CD14-positive monocyte (primary cell): ENCODE data around the gene WASF2. TPM values are rescaled to one million over a fixed set of nuclear protein-coding genes. Genes with fewer than 3 reads are reported as not detected.

Source experiments
- DNase-seq, 3 donors: peaks; one replicate each; pipeline ENCODE4 v3.0.0-alpha.2; 2011 to 2022
- H2AFZ ChIP-seq: 2 replicates; pipeline ENCODE4 v1.6.0; 2012; ENCODE audit warnings: mild to moderate bottlenecking, low read depth, low read length, inconsistent platforms; ENCODE audit not compliant: insufficient read depth, poor library complexity, severe bottlenecking
- H3K27ac ChIP-seq, 2 donors: 1 replicate in 1 of 2; 2 replicates in 1 of 2; pipeline ENCODE4 v1.5.1; 2012 to 2013; ENCODE audit warnings: low read length in 2 of 2, control low read depth in 1 of 2, inconsistent platforms in 1 of 2, low read depth in 1 of 2, mild to moderate bottlenecking in 1 of 2
- H3K27me3 ChIP-seq, 2 donors: one replicate each; pipeline versions ENCODE4 v1.6.0 to v1.6.1; 2011 to 2013; ENCODE audit warnings: low read length in 2 of 2; ENCODE audit not compliant: control insufficient read depth in 2 of 2, insufficient read depth in 2 of 2
- H3K36me3 ChIP-seq, 2 donors: replicated peaks in 1 of 2; 1 replicate in 1 of 2; 2 replicates in 1 of 2; pipeline versions ENCODE4 v1.5.1 to v1.6.1; 2012 to 2013; ENCODE audit warnings: low read length in 2 of 2, control low read depth in 1 of 2, inconsistent platforms in 1 of 2, mild to moderate bottlenecking in 1 of 2; ENCODE audit not compliant: insufficient read depth in 2 of 2, control insufficient read depth in 1 of 2
- H3K4me1 ChIP-seq, 2 donors: 1 replicate in 1 of 2; 2 replicates in 1 of 2; pipeline versions ENCODE4 v1.5.1 to v1.6.1; 2012 to 2013; ENCODE audit warnings: low read length in 2 of 2, control low read depth in 1 of 2, inconsistent platforms in 1 of 2, mild to moderate bottlenecking in 1 of 2, moderate library complexity in 1 of 2; ENCODE audit not compliant: insufficient read depth in 2 of 2, control insufficient read depth in 1 of 2
- H3K4me2 ChIP-seq: replicated peaks from 2 replicates; pipeline ENCODE3; 2012; ENCODE audit warnings: low read length, moderate library complexity, mild to moderate bottlenecking; ENCODE audit not compliant: poor library complexity, severe bottlenecking; ENCODE audit errors: extremely low read depth
- H3K4me3 ChIP-seq, 3 experiments: fragments of 200-600 bp in 1 of 3; sonication (generic) in 1 of 3; replicated peaks in 1 of 3; 1 replicate in 2 of 3; 2 replicates in 1 of 3; pipeline ENCODE4 v1.5.1; 2011 to 2013; ENCODE audit warnings: low read length in 3 of 3, mild to moderate bottlenecking in 3 of 3, control low read depth in 2 of 3, low read depth in 2 of 3, inconsistent platforms in 1 of 3, moderate library complexity in 1 of 3
- H3K79me2 ChIP-seq: 2 replicates; pipeline ENCODE4 v1.6.0; 2012; ENCODE audit warnings: mild to moderate bottlenecking, control low read depth, inconsistent platforms, low read length, moderate library complexity; ENCODE audit not compliant: insufficient read depth
- H3K9ac ChIP-seq: 2 replicates; pipeline ENCODE4 v1.6.0; 2017; ENCODE audit warnings: low read length, mild to moderate bottlenecking; ENCODE audit not compliant: insufficient read depth, poor library complexity, severe bottlenecking
- H3K9me3 ChIP-seq, 2 donors: replicated peaks in 1 of 2; 1 replicate in 1 of 2; 2 replicates in 1 of 2; pipeline versions ENCODE4 v1.5.1 to v1.6.1; 2012 to 2013; ENCODE audit warnings: low read length in 2 of 2, control low read depth in 1 of 2; ENCODE audit not compliant: control insufficient read depth in 1 of 2, insufficient read depth in 1 of 2
- H4K20me1 ChIP-seq: 2 replicates; pipeline ENCODE4 v1.6.0; 2012; ENCODE audit warnings: mild to moderate bottlenecking, low read length, control low read depth, moderate library complexity; ENCODE audit not compliant: insufficient read depth
- H3K27ac Mint-ChIP-seq, 7 donors: one replicate each; pipeline ENCODE4 v1.8.0; 2020; ENCODE audit warnings: mild to moderate bottlenecking in 7 of 7, mixed read lengths in 7 of 7, moderate library complexity in 6 of 7, inconsistent platforms in 2 of 7
- H3K27me3 Mint-ChIP-seq, 3 donors: one replicate each; pipeline ENCODE4 v1.8.0; 2021 to 2022; ENCODE audit warnings: low read depth in 3 of 3, mild to moderate bottlenecking in 3 of 3, mixed read lengths in 3 of 3, moderate library complexity in 3 of 3, inconsistent platforms in 1 of 3
- H3K36me3 Mint-ChIP-seq, 2 donors: one replicate each; pipeline ENCODE4 v1.8.0; 2020; ENCODE audit warnings: mixed read lengths in 2 of 2, inconsistent platforms in 1 of 2, mild to moderate bottlenecking in 1 of 2
- H3K4me1 Mint-ChIP-seq: one replicate; pipeline ENCODE4 v1.8.0; 2020; ENCODE audit warnings: mild to moderate bottlenecking, mixed read lengths
- H3K4me3 Mint-ChIP-seq, 2 donors: one replicate each; pipeline ENCODE4 v1.8.0; 2020; ENCODE audit warnings: mild to moderate bottlenecking in 2 of 2, mixed read lengths in 2 of 2, moderate library complexity in 1 of 2
- H3K9me3 Mint-ChIP-seq, 7 donors: one replicate each; pipeline ENCODE4 v1.8.0; 2020 to 2022; ENCODE audit warnings: mixed read lengths in 7 of 7, mild to moderate bottlenecking in 6 of 7, moderate library complexity in 6 of 7, inconsistent platforms in 2 of 7
- CTCF ChIP-seq: fragments of 200-600 bp; IDR thresholded peaks from one replicate; pipeline ENCODE4 v1.8.0; 2022; ENCODE audit warnings: antibody characterized with exemption, mild to moderate bottlenecking
- WGBS: methylation state at CpG from one replicate; pipeline ENCODE4 v1.1.5; 2013; ENCODE audit warnings: missing lambda C conversion rate; ENCODE audit not compliant: insufficient coverage; 5-methylcytosine and 5-hydroxymethylcytosine counted together
- intact Hi-C, 2 donors: fragments of 100-400 bp; cut with micrococcal nuclease; formaldehyde crosslinking; loops; one replicate each; pipeline versions ENCODE4 v1.15.0 to v1.15.1; 2023
- polyA plus RNA-seq, 3 donors: library from polyadenylated mRNA; depleted of rRNA in 1 of 3; unstranded in 2 of 3; stranded (reverse) in 1 of 3; fragments of 300-500 nt in 2 of 3; fragments of >200 nt in 1 of 3; fragmentation: Illumina TruSeq in 2 of 3; gene quantifications; 1 replicate in 2 of 3; 2 replicates in 1 of 3; pipeline ENCODE4 v1.2.3, GENCODE V29; 2012 to 2021

The WASF2 gene
- polyA plus RNA-seq, 3 donors = 53.5 to 91.6 (median 86.4) TPM

DNA sequence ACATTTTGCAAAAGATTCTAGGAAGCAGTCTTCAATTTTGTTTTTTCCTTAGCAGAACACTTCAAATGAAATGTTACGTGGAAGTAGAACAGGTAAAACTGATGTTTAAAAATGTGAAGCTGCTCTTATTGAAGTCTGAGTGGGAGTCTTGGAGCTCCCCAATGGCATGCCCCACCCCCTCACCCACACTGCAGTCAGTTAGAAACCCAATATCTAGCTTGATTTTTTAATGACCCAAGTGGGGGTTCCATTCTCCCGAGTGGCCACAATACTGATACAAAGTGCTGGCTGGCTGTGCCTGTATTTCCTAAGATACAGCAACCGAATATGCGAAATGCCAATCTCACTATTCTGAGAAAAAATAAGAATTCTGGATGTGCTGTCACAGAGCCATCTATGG is 66.3 kb downstream of the WASF2 start:
- H3K4me1 ChIP-seq = peaks cover 37 to 38% of the 10 kb centered on the region in 2 donors
- TF ChIP-seq CTCF = no peak
- H3K36me3 ChIP-seq = peaks cover 24 to 51% of the 10 kb centered on the region in 2 donors
- peak overlapping the region in 1 of 2 donors; percentile 65 for H3K27ac ChIP-seq
- no peaks in the 10 kb centered on the region for H3K27me3 Mint-ChIP-seq
- peak overlapping the region in 3 of 7 donors; percentile 2 to 56 (median 6) for H3K27ac Mint-ChIP-seq
- peaks cover 87% of the 10 kb centered on the region for H4K20me1 ChIP-seq
- H3K27me3 ChIP-seq = no peaks in the 10 kb centered on the region
- no peak for DNase-seq
- no peak overlapping the region for H3K4me3 ChIP-seq
- no peaks in the 10 kb centered on the region for H3K9me3 ChIP-seq
- peaks cover 50% of the 10 kb centered on the region for H3K4me1 Mint-ChIP-seq
- no peak overlapping the region for H3K9ac ChIP-seq
- H3K4me2 ChIP-seq = no peak overlapping the region
- H2AFZ ChIP-seq = no peak overlapping the region
- intact Hi-C loops = loop anchor here in 1 of 2 donors (10.0 kb wide), 1 partner anchor 51 kb away; no protein-coding TSS in a partner anchor
- H3K4me3 Mint-ChIP-seq = no peak overlapping the region
- H3K79me2 ChIP-seq = peaks cover 100% of the 10 kb centered on the region
- H3K36me3 Mint-ChIP-seq = peaks cover 41 to 59% of the 10 kb centered on the region in 2 donors
- H3K9me3 Mint-ChIP-seq = no peaks in the 10 kb centered on the region
- no CpG with 5 or more reads among the region's 4 CpGs for WGBS

DNA sequence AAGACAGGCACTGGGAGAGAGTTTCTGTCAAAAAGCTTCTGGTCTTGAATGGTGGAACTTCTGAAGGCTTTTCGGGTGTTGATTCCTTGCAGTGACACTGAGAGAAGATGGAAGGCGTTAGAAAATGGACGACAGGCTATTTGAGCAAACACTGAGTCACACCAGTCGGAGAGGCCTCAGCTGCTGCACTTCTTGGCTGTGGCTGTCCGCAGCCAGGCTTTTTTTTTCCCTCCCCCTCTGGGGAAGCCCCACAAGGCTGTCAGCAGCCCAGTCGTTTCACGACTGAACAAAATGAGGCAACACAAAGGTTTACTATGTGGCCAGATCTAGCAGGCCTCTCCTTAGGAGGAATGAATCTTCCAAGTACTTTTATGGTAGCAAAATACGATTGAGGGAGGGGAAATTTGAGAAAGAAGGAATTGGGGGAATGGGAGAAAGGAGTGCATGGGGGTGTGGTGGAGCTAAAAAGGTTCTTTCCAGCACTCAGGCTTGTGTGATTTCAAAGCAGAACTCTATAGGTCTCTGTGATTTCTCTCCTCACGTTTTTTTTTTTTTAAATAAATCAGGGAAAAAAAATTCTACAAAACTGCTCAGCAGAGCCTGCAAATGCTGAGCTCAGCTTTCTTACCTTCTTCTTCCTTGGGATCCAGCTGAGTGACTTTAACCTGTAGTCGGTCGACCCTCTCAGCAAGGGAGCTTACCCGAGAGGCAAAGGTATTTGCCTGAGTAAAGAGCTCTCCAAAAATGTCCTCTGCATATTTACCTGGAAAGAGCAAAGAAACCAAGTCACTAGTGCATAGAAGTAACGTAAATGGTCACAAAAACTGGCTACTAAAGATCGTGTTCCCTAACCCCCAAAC is 71.4 kb downstream of the WASF2 start:
- Mint-ChIP-seq H3K27ac (peak overlapping the region; percentile 26 to 85 (median 51)), H3K9me3 (no peaks in the 10 kb centered on the region), H3K4me1 (peaks cover 28% of the 10 kb centered on the region), H3K27me3 (no peaks in the 10 kb centered on the region), H3K4me3 (no peak overlapping the region), H3K36me3 (peaks cover 56 to 71% of the 10 kb centered on the region in 2 donors)
- no peak overlapping the region for H3K4me2 ChIP-seq
- peaks cover 55 to 69% of the 10 kb centered on the region in 2 donors for H3K36me3 ChIP-seq
- no peak overlapping the region for H3K9ac ChIP-seq
- no peak for TF ChIP-seq CTCF
- no peaks in the 10 kb centered on the region for H3K27me3 ChIP-seq
- no peak overlapping the region for H2AFZ ChIP-seq
- H3K79me2 ChIP-seq = peaks cover 95% of the 10 kb centered on the region
- peaks cover 15 to 21% of the 10 kb centered on the region in 2 donors for H3K4me1 ChIP-seq
- WGBS = 82% methylated on average over 9 of the region's 14 CpGs
- DNase-seq = peak in 1 of 3 donors; percentile 29
- H4K20me1 ChIP-seq = peaks cover 100% of the 10 kb centered on the region
- intact Hi-C loops = loop anchor here in 1 of 2 donors (5.0 to 10.0 kb wide), 2 partner anchors 186 to 244 kb away; partner anchors contain the start of gene AHDC1
- peak overlapping the region in 1 of 2 donors; percentile 42 for H3K27ac ChIP-seq
- no peak overlapping the region for H3K4me3 ChIP-seq
- no peaks in the 10 kb centered on the region for H3K9me3 ChIP-seq
